KBM-7 (cell line): ENCODE data around the gene ANK3.
"Not testable (repeated sequence)": the region's sequence is repeated elsewhere in the genome, so short reads cannot be mapped to it uniquely, and the experiment has no call there.

ENCODE experiments used
- DNase-seq: peaks from one replicate; pipeline ENCODE4 v3.0.0-alpha.2; 2015
- in situ Hi-C: fragments of 300-500 bp; cut with MboI; formaldehyde crosslinking; loops from 2 replicates; pipeline ENCODE4 v1.14.3; 2020; ENCODE audit warnings: low sequenced_read_pairs, low pct_unique_long_range_greater_than_20kb, mixed read lengths

Gene ANK3

DNA sequence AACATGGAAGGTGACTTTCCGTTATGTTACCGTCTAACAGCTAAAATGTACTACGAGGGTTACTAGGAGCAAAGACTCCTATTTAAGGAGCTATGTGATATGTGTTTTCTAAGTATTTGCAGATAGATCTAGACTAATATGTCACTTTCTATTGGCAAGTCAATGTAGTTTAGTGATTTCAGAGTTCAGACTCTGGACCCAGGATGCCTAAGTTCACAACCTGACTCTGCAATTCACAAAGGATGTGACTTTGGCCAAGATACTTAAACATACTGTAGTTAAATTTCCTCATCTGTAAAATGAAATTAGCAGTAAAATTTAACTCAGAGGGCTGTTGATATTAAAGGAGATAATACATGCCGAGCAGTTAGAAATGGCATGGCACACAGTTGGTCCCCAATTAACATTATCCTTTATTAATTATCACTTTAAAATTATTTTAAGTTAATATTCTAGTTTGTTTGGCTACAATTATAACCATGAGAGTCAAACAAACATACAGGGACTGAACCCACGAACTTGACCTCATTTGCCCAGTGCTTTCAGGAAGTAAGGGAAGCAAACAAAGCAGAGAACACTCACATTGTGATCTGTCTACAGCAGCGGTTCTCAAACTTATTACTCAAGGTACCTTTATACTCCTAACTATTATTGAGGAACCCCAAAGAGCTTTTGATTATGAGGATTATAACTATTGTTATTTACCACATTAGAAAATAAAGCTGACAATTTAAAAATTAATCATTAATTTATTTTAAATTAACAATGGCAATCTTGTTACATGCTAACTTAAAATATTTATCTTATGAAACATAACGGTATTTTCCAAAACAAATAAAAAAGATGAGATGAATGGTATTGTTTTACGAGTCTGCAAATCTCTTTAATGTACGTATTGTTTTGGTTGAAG lies 94.4 kb downstream of the ANK3 start:
- in situ Hi-C loops = no loop called here
- no peak for DNase-seq

DNA sequence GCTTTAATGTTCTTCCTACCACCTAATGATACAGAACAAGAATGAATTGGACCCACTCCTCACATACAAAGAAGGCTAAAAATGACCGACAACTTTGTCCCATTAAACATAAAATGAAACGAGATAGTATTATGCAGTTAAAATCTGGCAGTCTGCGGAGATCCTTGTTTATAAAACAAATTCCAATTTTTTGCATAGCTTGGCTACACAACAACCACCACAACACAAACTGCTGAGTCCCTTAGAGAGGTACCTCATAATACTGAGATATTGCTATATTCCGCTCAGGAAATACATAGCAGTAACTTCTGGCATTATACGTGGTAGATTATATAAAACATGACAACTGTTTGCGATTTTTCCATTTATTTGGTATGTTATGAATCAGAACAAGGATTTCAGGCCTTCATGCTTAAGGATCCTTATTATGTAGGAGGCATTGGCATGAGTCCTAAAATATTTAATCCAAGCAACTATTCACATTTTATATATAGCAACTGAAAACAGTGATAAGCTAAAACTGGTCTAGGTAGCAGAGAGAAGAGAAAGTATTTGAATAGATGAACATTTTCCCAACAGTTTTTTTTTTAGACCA lies 96.0 kb downstream of the ANK3 start:
- in situ Hi-C loops = no loop called here
- no peak for DNase-seq

DNA sequence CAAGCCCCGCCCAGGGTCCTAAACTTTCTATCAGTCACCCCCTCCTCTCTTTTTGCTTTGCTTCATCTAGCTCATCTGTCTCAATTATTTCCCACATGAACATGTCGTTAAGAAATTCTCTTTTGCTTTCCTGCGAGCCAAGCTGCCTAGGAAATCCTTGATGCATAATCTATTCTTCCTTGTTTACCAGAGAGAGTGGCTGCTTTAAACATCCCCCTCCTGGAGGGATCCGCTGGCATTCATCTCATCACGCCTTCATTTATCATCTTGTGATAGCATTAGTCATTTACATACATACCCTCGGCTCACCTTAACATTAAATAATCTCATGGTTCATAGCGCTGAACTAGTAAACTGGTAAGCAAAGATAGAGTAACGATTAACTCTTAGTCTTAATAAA lies 96.7 kb downstream of the ANK3 start:
- in situ Hi-C loops = no loop called here
- DNase-seq = no peak

DNA sequence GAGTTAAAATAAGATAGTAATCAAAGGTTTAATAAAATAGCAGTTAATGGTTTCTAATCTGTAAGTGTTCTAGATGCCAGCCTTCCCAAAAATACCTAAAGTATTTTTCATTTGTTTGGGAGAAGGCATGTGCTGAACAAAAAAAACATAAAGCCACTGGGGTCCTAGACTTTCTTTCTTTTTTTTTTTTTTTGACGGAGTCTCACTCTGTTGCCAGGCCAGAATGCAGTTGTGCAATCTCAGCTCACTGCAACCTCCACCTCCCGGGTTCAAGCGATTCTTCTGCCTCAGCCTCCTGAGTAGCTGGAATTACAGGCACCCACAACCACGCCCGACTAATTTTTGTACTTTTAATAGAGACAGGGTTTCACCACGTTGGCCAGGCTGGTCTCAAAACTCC lies 97.1 kb downstream of the ANK3 start:
- DNase-seq = not testable (repeated sequence)

DNA sequence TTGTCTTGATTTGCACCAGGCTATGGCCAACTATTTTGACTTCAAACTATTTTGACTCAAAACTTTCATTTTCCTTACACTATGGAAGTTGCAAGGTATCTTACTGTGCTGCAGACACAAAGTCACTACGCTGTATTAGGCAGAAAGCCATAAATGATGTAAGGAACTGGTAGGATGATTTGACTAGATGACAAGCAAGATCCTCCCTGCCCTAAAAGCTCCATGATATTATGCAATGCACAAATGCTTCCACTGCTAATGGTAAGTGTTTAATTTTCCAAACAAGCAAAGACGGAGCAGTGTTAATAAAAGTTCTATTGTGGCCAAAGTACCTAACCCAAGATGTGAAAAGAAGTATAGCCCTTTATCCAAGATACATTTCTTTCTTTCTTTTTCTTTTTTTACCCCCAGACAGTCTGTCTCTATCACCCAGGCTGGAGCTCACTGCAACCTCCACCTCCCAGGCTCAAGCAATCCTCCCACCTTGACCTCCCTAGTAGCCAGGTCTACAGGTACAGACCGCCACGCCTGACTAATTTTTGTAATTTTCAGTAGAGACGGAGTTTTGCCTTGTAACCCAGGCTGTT lies 98.2 kb downstream of the ANK3 start:
- no peak for DNase-seq
- in situ Hi-C loops = no loop called here

More for the DNA sequence above, 97.1 kb downstream of the ANK3 start:
- in situ Hi-C loops = not testable (repeated sequence)

DNA sequence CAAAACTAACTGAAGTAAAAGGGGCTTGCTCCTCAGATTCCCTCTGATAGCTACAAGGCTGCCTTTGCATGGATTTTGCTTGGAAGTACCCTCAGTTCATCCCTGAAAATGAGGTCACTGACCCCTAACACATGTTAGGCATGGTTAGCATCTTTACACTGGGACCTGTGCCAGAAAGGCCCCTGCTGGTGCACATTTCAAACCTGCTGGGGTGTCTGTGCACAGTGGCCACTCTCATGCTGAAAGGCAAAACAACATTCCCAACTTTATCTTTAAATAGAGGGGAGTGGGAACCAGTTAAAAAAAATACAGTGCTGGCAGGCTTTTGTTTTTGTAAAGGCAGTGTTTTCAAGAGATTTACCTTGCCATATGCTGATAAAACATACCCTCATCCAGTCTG lies 99.1 kb downstream of the ANK3 start:
- in situ Hi-C loops = no loop called here
- no peak for DNase-seq

DNA sequence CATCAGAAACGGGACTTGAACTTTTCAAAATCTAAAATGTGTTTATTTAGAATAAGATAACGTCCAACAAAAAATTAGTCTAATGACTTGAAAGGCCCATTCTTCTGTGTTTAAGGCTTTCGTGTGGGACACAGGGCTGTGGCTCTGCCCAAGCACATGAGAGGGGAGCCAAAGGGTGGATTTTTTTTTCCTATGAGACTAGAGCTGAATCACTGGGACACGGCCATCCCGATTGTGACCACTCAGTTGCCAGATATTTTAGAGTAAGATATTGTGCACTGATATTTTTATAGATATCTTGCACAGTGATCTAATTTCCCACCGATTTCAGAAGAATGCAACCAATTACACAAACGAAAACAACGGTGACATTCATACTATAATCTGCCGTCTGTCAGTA lies 99.9 kb downstream of the ANK3 start:
- in situ Hi-C loops = no loop called here

DNA sequence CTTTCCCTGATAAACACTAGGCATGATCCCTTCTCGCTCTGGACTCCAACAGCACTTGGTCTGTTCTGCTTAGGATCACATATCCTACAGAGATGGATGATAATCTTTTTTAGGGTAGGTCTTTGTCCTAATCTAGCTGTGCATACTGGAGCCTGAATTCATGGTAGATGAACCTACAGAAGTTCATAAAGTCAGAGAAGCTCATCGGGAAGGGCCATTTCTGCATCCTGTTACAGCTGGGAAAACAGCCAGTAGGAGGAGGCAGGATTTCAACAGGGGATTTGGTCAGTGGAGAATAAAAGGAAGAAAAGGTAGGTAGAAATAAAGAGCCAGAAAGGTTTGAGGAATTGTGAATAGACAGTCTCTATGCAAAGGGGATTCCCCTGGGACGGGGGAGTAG lies 101.4 kb downstream of the ANK3 start:
- in situ Hi-C loops = no loop called here

More for the DNA sequence above, 99.9 kb downstream of the ANK3 start:
- no peak for DNase-seq

DNA sequence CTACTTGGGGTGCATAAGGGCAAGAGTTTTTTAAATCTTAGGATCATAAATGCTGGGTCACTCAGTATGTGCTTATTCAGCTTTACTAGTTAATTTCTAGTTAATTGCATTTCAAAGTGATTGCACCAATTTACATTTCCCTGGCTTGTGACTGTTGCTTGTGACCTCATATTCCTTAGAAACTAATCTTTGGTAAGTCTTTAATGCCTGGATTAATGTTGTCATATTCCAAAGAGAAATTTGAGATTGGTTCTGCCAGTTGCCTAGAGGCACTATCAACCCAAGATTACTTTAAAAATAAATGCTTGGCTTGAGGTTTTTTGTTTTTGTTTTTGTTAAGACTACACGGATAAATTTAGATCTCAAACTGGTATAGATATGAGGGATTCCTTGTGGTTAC lies 103.1 kb downstream of the ANK3 start:
- in situ Hi-C loops = no loop called here
- DNase-seq = no peak

More for the DNA sequence above, 101.4 kb downstream of the ANK3 start:
- no peak for DNase-seq

DNA sequence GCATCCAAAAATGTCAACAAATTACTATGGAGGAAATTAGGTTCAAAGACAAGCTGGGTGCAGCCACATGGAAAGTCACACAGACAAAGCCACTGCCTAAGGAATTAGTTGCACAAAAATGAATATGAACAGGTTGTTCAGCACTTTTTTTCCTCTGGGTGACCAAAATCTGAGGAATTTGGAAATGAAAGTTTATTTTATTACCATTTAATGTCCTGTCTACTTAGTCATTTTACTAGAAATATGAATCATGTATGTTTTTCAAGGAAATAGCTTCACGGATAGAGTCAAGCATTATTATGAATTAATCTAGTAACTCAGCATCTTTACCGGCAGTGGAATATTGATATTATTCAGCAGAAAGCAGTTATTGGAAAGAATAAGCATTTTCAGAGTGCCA lies 106.3 kb downstream of the ANK3 start:
- in situ Hi-C loops = no loop called here
- DNase-seq = no peak

DNA sequence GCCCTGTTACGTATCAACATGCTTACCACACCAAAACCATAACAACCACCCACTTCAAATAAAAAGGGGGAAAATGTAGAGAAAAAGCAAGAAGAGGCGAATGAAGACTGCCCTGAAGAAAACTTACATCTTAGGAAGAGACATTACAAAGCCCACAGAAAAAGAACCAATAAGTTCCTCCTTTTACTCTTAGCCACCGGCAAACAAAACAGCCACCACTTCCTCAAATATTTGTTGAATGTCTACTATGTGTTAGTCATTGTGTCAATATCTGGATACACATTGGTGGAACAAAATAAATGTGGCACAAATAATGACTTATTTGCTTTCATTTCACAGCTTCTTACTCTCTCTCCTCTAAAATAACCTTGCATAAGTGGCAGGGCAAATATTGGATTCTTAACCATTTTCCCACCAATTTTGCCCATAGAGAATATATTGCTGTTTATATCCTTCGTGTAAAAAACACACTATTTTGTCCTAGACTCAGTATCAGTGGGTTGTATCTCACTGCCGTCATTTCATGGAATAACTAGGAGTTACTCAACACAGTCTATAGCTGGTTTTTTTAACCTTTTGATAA lies 106.8 kb downstream of the ANK3 start:
- peak; percentile 73 for DNase-seq
- in situ Hi-C loops = no loop called here

DNA sequence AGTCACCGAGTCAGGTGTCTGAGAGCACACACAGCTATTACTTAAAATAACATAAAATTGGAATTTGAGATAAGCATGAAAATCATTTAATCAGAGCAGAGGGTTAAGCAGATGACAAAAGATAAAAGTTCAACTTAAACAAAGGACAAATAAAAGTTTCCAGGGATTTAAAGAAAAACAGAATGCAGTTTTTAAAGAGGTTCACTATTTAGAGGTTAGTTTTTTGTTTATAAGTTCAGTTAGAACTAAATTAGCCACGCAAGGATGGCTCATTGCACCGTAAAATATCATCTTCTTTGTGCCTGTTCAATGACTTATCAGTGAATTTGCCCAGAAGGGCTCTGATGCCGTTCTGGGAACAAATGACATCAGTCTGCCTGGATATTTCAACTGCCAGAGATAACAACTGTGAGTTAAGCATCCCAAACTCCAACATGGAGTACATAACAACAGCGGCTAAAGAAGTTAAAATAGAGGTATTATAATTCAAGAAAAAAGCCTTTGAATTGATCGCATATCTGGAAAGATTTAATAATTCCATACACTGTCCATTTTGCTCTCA lies 107.8 kb downstream of the ANK3 start:
- no peak for DNase-seq
- in situ Hi-C loops = no loop called here

DNA sequence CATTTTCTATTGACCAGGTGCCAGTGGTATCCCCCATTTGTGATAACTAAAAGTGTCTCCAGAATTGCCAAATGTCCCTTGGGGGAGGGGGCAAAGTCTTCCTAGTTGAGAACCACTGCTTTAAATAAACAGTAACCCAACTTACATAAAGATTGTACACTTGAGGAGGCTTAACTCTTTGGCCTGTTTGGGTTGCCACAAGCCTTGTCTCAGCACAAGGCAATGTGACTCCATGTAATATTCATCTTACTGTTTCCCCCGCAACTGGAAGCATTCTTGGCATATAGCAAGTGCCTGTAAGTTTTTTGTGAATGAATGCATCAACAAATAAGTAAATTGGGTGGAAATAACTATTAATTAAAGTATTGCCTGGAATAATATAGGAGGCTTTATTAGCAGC lies 108.3 kb downstream of the ANK3 start:
- DNase-seq = no peak
- in situ Hi-C loops = no loop called here

DNA sequence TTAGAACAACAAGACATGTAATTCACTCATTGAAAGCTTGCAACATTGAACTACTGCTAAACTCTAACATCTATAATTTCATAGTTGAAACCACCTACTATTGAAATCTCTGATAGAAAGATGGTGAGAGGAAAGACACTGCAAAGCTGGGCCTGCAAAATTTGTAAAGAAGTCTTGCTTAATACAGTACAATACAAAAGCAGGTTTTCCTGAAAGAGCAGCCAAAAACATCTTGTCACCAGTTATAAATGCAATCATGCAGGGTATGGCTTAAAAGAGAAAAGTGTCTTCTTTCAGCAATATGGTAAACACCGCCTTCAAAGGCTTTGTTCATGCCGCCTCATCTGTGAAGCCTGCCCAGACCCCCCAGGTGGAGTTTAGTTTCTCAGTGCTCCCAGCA lies 109.2 kb downstream of the ANK3 start:
- DNase-seq = no peak
- in situ Hi-C loops = no loop called here

DNA sequence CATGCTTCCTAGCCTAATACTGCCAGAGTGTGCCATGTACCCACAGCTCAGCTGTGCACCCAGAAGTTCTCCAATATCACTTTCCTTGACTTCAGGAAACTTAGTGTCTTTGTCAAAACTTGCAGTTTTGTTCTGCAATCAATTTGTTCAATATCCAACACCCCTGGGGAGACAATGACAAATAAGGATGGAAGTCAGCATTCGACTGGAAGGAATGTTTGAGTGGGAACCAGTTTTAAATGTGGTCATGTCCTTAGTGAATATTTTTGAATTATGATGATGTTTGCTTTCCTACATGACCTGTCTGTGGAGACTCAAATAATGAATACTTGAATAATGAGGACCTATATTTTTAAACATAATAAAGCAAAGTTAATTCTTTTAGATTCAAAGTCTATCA lies 112.0 kb downstream of the ANK3 start:
- no peak for DNase-seq
- in situ Hi-C loops = no loop called here

DNA sequence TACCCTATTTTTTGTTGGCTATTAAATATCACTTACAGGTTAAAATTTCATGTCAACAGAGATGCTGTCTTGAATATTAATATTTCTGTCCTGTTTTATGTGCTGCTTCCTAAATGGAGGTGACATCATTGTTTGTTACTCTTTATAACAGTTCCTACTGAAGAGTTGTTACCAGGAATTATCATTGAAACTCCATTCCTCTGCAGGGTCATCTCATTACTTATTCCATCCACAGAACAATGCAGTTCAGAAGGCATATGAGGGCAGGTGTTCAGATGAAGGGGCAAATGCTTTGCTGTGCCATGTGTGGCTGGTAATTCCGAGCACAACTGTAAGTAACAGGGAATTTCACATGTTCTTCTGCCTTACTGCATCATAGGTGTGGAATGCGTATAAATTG lies 113.4 kb downstream of the ANK3 start:
- DNase-seq = no peak
- in situ Hi-C loops = no loop called here

DNA sequence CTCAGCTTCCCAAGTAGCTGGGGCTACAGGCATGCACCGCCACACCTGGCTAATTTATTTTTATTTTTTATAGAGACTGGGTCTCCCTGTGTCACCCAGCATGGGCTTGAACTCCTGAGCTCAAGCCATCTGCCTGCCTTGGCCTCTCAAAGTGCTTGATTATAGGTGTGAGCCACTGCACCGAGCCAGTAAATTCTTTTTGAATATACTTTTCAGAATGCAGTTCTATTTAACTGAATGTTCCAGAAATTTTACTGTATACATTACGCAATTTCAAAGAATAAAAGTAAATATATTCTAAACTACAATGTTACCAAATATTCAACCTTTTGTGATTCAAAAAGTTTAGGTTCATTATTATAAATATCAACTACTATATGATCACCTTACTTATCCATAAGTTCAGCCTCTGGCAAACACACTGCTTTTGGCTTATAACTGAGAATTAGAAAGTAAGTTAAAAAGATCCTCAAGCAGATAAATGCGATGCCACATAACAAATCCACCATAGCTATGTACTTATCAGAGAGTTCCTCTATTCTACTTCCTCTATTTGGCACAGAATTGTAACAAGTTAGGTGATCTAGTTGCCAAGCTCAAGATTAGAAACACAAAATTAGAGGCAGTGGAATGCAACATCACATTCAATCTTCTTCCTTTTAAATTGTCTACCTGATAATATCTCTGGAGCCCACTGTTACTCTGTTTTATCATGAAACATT lies 118.2 kb downstream of the ANK3 start:
- in situ Hi-C loops = no loop called here
- DNase-seq = peak; percentile 73

DNA sequence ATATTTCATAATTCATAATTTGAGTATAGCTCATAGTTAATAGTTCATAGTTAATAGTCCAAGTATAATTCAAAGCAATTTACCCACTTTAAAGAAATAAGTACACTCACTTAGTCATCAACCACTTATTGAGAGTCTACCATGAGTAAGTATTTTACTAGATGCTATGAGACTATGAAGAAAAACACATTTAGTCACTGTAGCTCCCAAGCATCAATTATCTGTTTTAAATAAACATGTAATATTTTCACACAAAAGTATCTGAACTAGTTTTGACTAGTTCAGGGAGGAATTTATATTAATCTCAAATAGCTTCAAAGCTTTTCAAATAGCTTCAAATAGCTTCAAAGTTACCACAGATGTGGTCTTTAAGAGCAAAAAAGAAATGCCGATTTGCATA lies 119.2 kb downstream of the ANK3 start:
- no peak for DNase-seq
- in situ Hi-C loops = no loop called here

DNA sequence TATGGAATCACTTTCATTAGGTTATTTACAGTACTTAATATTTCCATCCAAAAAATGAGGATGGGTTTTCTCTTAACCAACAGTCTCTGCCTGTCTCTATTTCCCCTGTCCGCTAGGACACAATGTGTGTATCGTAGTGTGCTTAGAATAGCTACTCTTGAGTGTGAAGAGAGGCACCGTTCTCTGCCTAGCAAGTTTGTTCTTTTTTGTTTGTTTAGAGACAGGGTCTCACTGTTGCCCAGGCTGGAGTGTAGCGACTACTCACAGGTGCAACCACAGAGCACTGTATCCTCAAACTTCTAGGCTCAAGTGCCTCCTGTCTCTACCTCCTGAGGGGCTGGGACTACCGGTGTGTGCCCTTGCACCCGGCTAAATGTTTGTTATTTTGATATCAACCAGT lies 121.9 kb downstream of the ANK3 start:
- in situ Hi-C loops = no loop called here

More for the DNA sequence above, 121.9 kb downstream of the ANK3 start:
- DNase-seq = no peak
